ENCODE data around the gene WDR35. TPM values are rescaled to one million over a fixed set of nuclear protein-coding genes. Genes with fewer than 3 reads are reported as not detected.

WDR35 gene
- total RNA-seq, 1 donor: 18.1 TPM

DNA sequence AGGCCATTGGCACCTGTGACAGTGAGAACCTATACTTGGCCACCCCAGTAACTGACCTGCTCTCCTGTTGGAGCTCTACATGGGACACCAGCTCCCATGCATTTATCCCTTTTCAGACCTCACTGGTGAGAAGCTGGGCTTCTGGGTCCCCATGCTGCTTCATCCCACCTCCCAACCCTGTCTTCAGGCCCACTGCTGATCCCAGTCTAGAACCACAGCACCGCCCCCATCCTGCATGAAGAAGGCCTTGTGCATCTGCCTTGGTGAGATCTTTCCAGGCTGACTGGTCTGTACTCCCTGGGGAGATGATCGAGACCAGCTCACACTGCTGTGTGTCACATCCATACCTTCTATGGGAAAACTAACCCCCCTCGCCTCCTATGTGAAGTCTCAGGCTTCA is 110.8 kb downstream of the WDR35 start:
- Histone ChIP-seq H2AFZ (ENCODE audit: low read length) (no peak overlapping the region), H3K36me3 (ENCODE audit: insufficient read depth, low read length) (no peaks in the 10 kb centered on the region), H3K4me1 (ENCODE audit: insufficient read depth, low read length) (peaks cover 3% of the 10 kb centered on the region), H3K27me3 (ENCODE audit: insufficient read depth, low read length) (no peaks in the 10 kb centered on the region), H3K4me2 (ENCODE audit: insufficient read depth, low read length) (no peak overlapping the region), H3K9me3 (ENCODE audit: low read depth, low read length) (no peaks in the 10 kb centered on the region), H3K4me3 (ENCODE audit: insufficient read depth, low read length) (no peak overlapping the region), H3K79me2 (ENCODE audit: insufficient read depth, low read length) (no peaks in the 10 kb centered on the region), H3K27ac (ENCODE audit: low read depth, low read length) (no peak overlapping the region), H4K20me1 (ENCODE audit: insufficient read depth, low read length) (no peaks in the 10 kb centered on the region)
- TF ChIP-seq, protein P1, sequence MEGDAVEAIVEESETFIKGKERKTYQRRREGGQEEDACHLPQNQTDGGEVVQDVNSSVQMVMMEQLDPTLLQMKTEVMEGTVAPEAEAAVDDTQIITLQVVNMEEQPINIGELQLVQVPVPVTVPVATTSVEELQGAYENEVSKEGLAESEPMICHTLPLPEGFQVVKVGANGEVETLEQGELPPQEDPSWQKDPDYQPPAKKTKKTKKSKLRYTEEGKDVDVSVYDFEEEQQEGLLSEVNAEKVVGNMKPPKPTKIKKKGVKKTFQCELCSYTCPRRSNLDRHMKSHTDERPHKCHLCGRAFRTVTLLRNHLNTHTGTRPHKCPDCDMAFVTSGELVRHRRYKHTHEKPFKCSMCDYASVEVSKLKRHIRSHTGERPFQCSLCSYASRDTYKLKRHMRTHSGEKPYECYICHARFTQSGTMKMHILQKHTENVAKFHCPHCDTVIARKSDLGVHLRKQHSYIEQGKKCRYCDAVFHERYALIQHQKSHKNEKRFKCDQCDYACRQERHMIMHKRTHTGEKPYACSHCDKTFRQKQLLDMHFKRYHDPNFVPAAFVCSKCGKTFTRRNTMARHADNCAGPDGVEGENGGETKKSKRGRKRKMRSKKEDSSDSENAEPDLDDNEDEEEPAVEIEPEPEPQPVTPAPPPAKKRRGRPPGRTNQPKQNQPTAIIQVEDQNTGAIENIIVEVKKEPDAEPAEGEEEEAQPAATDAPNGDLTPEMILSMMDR (IDR thresholded peaks at IDR 0.05; ENCODE audit: extremely low read depth, low read depth, low read length): no peak
- peak; percentile 82 for DNase-seq (ENCODE audit: insufficient read length, low spot score, missing footprints)

GRCh38 chr2:19878268-19879046 is 111.4 kb downstream of the WDR35 start:
- Histone ChIP-seq H3K27ac (ENCODE audit: low read depth, low read length) (no peak overlapping the region), H3K27me3 (ENCODE audit: insufficient read depth, low read length) (no peaks in the 10 kb centered on the region), H3K36me3 (ENCODE audit: insufficient read depth, low read length) (no peaks in the 10 kb centered on the region), H3K4me3 (ENCODE audit: insufficient read depth, low read length) (no peak overlapping the region), H3K9me3 (ENCODE audit: low read depth, low read length) (no peaks in the 10 kb centered on the region), H3K4me1 (ENCODE audit: insufficient read depth, low read length) (peaks cover 3% of the 10 kb centered on the region), H3K4me2 (ENCODE audit: insufficient read depth, low read length) (no peak overlapping the region), H2AFZ (ENCODE audit: low read length) (no peak overlapping the region), H4K20me1 (ENCODE audit: insufficient read depth, low read length) (no peaks in the 10 kb centered on the region), H3K79me2 (ENCODE audit: insufficient read depth, low read length) (no peaks in the 10 kb centered on the region)
- DNase-seq (ENCODE audit: insufficient read length, low spot score, missing footprints): no peak
- TF ChIP-seq, protein P1 (IDR thresholded peaks at IDR 0.05; ENCODE audit: extremely low read depth, low read depth, low read length): no peak

- Histone ChIP-seq H4K20me1 (ENCODE audit: insufficient read depth, low read length) (no peaks in the 10 kb centered on the region), H3K4me2 (ENCODE audit: insufficient read depth, low read length) (no peak overlapping the region), H3K36me3 (ENCODE audit: insufficient read depth, low read length) (no peaks in the 10 kb centered on the region), H3K9me3 (ENCODE audit: low read depth, low read length) (no peaks in the 10 kb centered on the region), H2AFZ (ENCODE audit: low read length) (no peak overlapping the region), H3K27ac (ENCODE audit: low read depth, low read length) (no peak overlapping the region), H3K79me2 (ENCODE audit: insufficient read depth, low read length) (no peaks in the 10 kb centered on the region), H3K4me1 (ENCODE audit: insufficient read depth, low read length) (peaks cover 3% of the 10 kb centered on the region), H3K27me3 (ENCODE audit: insufficient read depth, low read length) (no peaks in the 10 kb centered on the region), H3K4me3 (ENCODE audit: insufficient read depth, low read length) (no peak overlapping the region)
- TF ChIP-seq, protein P1 (IDR thresholded peaks at IDR 0.05; ENCODE audit: extremely low read depth, low read depth, low read length): no peak
- no peak for DNase-seq (ENCODE audit: insufficient read length, low spot score, missing footprints)
Measured at GRCh38 chr2:19876751-19877150, 113.2 kb downstream of the WDR35 start.

DNA sequence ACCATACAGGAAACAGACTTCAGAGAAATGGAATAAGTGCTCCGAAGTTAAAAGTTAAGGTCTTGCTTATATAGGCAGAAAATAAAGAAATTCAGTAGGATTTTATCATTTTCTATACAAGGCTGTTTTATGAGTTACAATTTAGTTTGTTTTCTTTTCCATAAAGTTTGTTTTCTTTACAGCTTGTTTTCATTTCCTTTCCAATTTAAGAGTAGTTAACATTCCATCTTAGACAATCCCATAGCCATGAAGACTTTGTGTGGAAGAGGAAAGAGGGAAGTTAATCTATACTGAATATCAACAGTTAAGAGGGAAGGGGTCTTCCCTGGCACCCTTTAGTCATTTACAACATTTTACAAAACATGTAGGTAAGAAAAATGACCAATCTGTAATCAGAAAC is 114.6 kb downstream of the WDR35 start:
- Histone ChIP-seq H2AFZ (ENCODE audit: low read length) (no peak overlapping the region), H4K20me1 (ENCODE audit: insufficient read depth, low read length) (no peaks in the 10 kb centered on the region)

More for the DNA sequence above, 114.6 kb downstream of the WDR35 start:
- no peaks in the 10 kb centered on the region for H3K79me2 ChIP-seq (ENCODE audit: insufficient read depth, low read length)
- TF ChIP-seq, protein P1 (IDR thresholded peaks at IDR 0.05; ENCODE audit: extremely low read depth, low read depth, low read length): no peak
- H3K4me1 ChIP-seq (ENCODE audit: insufficient read depth, low read length): peaks cover 3% of the 10 kb centered on the region
- no peaks in the 10 kb centered on the region for H3K27me3 ChIP-seq (ENCODE audit: insufficient read depth, low read length)
- no peak for DNase-seq (ENCODE audit: insufficient read length, low spot score, missing footprints)
- no peak overlapping the region for H3K4me3 ChIP-seq (ENCODE audit: insufficient read depth, low read length)
- no peak overlapping the region for H3K27ac ChIP-seq (ENCODE audit: low read depth, low read length)
- no peak overlapping the region for H3K4me2 ChIP-seq (ENCODE audit: insufficient read depth, low read length)
- H3K9me3 ChIP-seq (ENCODE audit: low read depth, low read length): no peaks in the 10 kb centered on the region
- no peaks in the 10 kb centered on the region for H3K36me3 ChIP-seq (ENCODE audit: insufficient read depth, low read length)
